ENCODE measurements around the gene ADGRL1.

GRCh38 chr19:14185158-14185557 is 20.8 kb downstream of the ADGRL1 start:
- TF ChIP-seq, protein P1, sequence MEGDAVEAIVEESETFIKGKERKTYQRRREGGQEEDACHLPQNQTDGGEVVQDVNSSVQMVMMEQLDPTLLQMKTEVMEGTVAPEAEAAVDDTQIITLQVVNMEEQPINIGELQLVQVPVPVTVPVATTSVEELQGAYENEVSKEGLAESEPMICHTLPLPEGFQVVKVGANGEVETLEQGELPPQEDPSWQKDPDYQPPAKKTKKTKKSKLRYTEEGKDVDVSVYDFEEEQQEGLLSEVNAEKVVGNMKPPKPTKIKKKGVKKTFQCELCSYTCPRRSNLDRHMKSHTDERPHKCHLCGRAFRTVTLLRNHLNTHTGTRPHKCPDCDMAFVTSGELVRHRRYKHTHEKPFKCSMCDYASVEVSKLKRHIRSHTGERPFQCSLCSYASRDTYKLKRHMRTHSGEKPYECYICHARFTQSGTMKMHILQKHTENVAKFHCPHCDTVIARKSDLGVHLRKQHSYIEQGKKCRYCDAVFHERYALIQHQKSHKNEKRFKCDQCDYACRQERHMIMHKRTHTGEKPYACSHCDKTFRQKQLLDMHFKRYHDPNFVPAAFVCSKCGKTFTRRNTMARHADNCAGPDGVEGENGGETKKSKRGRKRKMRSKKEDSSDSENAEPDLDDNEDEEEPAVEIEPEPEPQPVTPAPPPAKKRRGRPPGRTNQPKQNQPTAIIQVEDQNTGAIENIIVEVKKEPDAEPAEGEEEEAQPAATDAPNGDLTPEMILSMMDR (IDR thresholded peaks at IDR 0.05) = no peak
- TF ChIP-seq POLR2A (IDR thresholded peaks at IDR 0.05) = no peak

Measured in heart left ventricle (tissue), 13 donors.